Ecto neural progenitor cell (in vitro differentiated cells): ENCODE measurements around the gene PTTG1IP2.

Source experiments
- DNase-seq: peaks from one replicate; pipeline ENCODE4 v3.0.0-alpha.2; 2018; ENCODE audit warnings: low spot score

Gene PTTG1IP2

DNA sequence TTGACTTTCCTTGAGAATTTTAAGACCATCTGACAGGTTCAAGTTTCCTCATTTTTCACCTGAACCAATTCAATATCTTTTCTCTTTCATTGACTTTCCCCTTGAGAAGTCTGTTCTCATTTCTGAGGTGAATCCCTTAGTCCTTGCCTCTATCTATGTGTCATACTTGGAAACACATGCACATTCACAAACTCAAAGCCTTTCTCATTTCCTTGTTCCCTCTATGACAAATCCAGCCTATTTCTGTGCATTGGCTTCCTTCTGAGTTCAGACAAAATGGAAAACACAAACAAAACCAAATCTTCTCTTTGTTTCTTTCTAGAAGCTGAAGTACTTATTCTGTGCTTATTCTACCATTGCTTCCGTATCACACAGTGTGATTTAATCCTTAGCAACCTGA lies 13.8 kb downstream of the PTTG1IP2 start:
- DNase-seq: no peak

DNA sequence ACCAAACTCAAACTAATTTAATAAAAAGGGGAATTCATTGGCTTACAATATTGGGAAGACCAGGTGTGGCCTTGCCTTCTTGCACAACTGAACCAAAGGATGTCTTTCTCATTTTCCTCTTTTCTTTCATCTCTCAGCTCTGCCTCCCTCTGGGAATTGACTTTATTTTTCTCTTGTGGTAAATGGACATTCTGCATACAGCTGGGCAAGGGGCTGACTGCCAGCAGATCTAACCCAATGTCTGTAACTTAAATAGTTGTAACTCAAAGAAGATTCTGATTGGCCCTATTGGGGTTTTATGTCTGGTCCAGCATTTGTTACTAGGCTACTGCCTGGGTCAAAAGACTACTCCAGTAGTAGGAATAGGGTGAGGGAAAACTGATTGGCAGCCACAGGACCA lies 15.3 kb downstream of the PTTG1IP2 start:
- no peak for DNase-seq

DNA sequence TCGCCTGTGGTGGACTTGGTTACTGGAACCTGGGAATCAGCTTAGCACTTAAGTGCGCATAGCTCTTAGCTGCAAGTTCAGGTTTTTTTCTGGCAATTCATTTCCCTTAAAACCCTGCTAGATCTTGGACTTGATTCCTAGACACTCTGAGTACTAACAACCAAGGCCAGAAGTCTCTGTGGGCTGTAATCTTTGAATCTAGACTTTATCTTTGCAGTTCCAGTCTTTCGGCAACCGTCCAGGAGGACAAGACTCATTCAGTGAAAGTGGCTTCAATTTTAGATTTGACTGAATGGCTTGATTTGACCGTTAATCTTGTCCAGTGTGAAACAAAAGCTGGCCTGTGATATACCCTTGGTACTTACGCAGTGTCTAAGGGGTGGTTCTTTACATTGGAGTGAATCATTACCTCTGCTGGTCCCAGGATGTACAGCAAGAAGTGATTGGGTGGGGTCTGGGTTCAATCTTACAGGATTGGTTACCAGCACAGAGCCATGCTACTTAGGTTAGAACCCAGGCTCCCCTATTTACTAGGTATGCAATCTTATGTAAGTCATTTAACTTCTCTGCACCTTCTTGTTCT lies 16.4 kb downstream of the PTTG1IP2 start:
- DNase-seq: no peak

DNA sequence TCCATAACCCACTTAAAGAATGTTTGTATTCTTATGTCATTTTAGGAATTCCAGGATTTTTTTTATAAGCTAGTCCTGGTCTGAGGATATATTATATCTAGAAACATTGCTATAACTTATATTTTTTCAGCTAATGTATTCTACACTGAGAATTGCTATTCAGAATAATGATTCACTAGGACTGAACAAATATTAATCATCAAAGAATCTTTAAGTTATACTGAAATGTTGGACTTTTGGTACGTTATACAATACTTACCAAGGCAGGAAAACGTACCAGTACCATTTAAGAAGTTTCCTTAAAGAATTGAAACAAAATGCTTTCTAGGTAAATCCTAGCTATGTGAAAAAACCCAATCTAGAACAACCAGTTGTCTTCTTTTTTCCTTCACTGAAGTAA lies 18.4 kb downstream of the PTTG1IP2 start:
- no peak for DNase-seq

- DNase-seq: no peak
These were observed 18.8 kb downstream of the PTTG1IP2 start for GRCh38 chr7:90488220-90488619.

DNA sequence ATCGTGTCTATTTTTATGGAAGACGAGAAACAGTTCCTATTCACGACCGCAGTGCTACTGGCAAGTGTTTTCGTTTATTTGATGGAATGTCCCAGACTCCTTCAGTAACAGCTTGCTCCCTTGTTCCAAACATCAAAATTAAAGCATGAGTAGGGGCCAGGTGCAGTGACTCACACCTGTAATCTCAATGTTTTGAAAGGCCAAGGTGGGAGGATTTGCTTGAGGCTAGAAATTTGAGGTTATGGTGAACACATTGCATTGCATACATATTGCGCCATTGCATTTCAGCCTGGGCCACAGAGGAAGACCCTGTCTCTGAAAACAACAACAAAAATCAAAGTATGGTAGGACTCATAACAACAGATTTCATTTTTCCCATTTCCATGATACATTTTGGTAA lies 22.8 kb downstream of the PTTG1IP2 start:
- DNase-seq: no peak

DNA sequence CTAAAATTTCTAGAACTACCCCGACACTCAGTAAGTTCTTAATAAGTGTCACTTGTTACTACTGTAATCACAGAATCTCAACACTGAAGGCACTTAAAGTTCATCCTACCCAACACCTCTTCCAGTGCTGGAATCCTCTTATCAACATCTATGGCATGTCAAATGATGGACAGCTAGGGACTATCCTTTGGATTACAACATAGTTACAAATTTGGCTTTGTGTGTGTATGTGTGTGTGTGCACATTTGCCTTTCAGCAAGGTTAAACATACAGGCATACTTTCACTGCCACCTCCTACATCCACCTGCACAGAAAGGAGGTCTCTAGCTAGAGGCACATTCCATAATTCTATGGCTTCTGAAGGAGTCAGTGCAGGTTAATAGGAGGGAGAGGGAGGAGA lies 25.8 kb downstream of the PTTG1IP2 start:
- no peak for DNase-seq

DNA sequence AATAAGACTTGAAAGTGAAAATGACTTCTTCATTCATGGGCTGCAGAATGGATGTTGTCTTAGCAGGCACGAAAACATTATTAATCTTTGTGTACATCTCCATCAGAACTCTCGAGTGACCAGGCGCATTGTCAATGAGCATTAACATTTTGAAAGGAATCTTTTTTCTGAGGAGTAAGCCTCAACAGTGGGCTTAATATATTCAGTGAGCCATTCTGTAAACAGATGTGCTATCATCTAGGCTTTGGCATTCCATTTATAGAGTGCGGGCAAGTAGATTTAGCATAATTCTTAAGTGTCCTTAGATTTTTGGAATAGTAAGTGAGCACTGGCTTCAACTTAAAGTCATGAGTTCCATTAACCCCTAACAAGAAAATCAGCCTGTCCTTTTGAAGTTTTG lies 33.1 kb downstream of the PTTG1IP2 start:
- no peak for DNase-seq

- DNase-seq: no peak
These were observed 33.9 kb downstream of the PTTG1IP2 start for GRCh38 chr7:90503367-90503766.

DNA sequence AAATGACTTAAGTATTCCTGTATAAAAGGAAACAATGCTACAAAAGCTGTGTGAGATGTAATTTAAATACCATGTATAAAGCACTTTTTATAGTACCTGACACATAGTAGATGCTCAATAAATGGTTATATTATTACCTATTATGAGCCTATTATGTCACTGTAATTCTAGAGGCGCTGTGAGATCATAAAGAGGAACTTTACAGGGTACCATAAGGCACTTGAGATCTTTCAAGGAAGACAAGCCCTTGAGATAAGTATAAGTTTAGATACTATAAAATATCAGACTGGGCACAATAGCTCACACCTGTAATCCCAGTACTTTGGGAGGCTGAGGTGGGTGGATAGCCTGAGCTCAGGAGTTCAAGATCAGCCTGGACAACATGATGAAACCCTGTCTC lies 38.3 kb downstream of the PTTG1IP2 start:
- no peak for DNase-seq

- DNase-seq: no peak
These were observed 42.3 kb downstream of the PTTG1IP2 start for GRCh38 chr7:90511776-90512175.

DNA sequence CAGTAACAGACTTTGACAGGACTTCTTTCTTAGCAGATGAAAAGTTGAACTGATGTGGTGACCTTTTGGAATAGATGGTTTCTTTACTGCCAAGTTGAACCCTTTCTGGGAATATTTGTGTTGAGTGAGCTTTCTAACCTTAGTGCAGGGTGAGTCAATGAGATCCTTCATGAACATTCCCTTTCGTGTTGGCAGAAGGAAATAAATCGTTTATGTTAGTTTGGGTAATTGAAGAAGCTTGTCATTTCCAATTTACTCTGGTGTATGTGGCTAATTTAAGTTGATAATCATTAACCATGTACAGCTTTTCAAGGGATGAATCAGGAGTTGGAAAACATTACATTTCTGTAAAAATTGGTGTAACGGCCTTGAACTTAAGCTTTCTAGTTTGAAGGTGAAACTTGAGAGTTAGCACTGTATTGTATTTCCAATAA lies 43.4 kb downstream of the PTTG1IP2 start:
- DNase-seq: no peak

DNA sequence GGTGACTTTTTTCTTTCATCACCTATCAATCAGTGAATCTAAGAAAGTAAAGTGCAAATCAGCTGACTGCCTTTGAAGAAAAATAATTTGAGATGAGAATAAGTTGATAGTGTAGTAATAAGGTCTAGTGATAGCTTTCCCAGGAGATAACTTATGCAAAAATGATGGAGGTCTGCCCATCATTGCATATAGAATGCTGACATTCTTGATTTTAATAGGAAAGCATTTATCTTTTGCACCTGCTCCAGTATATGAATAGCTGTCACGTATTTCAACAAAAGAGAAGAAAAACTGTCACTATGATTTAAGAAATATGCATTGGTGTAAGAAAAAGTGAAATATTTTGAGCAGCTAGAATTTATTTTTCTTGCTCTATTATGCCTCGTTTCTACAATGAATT lies 46.8 kb downstream of the PTTG1IP2 start:
- DNase-seq: no peak

DNA sequence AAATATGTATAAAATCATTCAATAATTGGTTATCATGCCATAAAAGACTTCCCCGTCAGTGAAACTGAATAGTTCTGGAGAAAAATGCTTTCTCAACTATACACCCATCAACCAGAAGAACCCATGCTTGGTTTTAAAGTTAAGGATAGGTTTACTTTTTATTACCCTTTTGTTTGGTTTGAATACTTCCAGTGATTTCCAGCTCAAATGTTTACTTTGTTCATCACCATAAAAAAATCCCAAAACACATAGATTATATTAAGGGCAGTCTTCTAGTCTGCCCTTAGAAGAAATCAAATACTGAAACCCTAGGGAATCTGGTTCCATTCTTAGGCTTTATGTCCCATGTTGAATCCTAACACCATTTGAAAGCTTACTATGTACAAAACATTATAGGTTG lies 49.2 kb downstream of the PTTG1IP2 start:
- DNase-seq: no peak

GRCh38 chr7:90520484-90520883 lies 51.0 kb downstream of the PTTG1IP2 start:
- no peak for DNase-seq

- DNase-seq: no peak
These were observed 60.8 kb downstream of the PTTG1IP2 start for GRCh38 chr7:90530263-90530662.

GRCh38 chr7:90532231-90532929 lies 62.9 kb downstream of the PTTG1IP2 start:
- no peak for DNase-seq

DNA sequence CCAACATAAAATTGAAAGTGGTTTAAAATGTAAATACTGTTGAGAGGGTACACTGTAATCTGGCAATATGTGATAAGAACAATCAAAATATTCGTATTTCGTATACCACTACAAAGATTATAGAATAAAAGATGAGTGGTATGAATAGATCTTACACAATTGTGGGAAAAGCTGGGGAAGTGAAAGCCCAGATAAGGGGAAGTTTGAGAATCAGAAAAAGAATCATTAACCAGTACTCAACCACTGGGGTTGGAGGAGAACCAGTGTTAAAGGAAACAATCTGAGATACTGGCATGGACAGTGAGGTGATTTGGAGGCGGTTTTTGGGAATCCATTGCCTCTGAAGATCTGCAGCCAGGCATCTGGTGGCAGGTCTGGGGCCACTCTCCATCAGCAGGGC lies 67.0 kb downstream of the PTTG1IP2 start:
- DNase-seq: no peak

GRCh38 chr7:90538405-90538804 lies 69.0 kb downstream of the PTTG1IP2 start:
- DNase-seq: no peak

DNA sequence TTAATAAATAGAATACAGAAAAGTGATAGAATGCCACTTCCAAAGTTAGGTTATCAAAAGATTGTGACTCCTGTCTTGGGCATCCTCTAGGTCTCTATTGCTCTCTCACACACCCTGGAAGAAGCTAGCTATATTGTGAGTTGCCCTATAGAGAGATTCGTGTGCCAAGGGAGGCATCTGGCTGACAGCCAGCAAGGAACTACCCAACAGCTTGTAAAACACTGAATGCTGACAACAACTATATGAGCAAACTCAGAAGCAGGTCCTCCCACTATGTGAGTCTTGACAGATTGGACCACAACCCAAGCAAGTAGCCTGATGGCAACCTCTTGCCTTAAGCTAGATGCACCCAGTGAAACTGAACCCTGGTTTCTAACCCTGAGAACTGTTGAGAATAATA lies 71.0 kb downstream of the PTTG1IP2 start:
- no peak for DNase-seq

GRCh38 chr7:90551036-90551435 lies 81.6 kb downstream of the PTTG1IP2 start:
- DNase-seq: no peak

DNA sequence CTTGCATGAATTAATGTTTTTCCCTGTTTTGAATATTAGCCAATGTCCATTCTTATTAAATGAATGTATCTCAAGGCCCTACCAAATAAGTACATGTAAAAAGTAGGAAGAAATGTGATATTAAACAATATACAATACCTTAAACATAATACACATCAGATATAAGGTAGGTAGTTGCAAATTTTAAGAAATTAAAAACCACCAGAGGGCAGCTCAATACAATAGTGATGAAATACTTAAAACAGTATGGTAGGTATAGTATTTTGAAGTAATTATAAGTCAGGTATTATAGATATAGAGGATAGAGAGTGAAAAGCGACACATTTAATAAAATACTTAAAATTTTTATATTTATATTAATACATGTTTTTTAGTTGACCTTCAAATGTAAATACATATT lies 83.1 kb downstream of the PTTG1IP2 start:
- no peak for DNase-seq

GRCh38 chr7:90560730-90561129 lies 91.3 kb downstream of the PTTG1IP2 start:
- no peak for DNase-seq
